ENCODE data around the gene ADCK2.
"Not testable (repeated sequence)": the region's sequence is repeated elsewhere in the genome, so short reads cannot be mapped to it uniquely, and the experiment has no call there.

DNA sequence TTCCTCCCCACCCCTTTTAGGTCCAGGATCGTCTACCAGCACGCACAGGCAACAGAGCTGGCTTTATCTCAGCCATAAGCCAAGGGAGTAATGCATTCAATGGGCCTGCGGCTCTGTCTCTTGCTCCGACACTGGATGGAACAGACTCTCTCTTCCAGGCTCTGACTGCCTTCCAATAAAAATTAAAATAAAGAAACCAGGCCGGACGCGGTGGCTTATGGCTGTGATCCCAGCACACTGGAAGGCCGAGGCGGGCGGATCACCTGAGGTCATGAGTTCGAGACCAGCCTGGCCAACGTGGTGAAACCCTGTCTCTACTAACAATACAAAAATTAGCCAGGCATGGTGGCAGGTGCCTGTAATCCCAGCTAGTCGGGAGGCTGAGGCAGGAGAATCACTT is 28.0 kb upstream of the ADCK2 start:
- TF ChIP-seq, protein P1, sequence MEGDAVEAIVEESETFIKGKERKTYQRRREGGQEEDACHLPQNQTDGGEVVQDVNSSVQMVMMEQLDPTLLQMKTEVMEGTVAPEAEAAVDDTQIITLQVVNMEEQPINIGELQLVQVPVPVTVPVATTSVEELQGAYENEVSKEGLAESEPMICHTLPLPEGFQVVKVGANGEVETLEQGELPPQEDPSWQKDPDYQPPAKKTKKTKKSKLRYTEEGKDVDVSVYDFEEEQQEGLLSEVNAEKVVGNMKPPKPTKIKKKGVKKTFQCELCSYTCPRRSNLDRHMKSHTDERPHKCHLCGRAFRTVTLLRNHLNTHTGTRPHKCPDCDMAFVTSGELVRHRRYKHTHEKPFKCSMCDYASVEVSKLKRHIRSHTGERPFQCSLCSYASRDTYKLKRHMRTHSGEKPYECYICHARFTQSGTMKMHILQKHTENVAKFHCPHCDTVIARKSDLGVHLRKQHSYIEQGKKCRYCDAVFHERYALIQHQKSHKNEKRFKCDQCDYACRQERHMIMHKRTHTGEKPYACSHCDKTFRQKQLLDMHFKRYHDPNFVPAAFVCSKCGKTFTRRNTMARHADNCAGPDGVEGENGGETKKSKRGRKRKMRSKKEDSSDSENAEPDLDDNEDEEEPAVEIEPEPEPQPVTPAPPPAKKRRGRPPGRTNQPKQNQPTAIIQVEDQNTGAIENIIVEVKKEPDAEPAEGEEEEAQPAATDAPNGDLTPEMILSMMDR (IDR thresholded peaks at IDR 0.05; ENCODE audit: low read depth, low read length), result not testable (repeated sequence)
- not testable (repeated sequence) for TF ChIP-seq POLR2A (IDR thresholded peaks at IDR 0.05; ENCODE audit: extremely low read depth, insufficient read length); MYC (IDR thresholded peaks at IDR 0.05; ENCODE audit: low read depth, low read length)

All from NB4 (cell line).